Trophoblast cell (in vitro differentiated cells and primary cell): ENCODE measurements around the gene RNF144B.
"Not testable (repeated sequence)": the region's sequence is repeated elsewhere in the genome, so short reads cannot be mapped to it uniquely, and the experiment has no call there.

Source experiments
- DNase-seq, 2 donors: peaks; one replicate each; pipeline ENCODE4 v3.0.0-alpha.2; 2016
- H2AFZ ChIP-seq: 2 replicates; pipeline ENCODE4 v1.6.1; 2013; ENCODE audit warnings: low read length, moderate library complexity, mild to moderate bottlenecking; ENCODE audit not compliant: insufficient read depth, poor library complexity
- H2AK5ac ChIP-seq: 2 replicates; pipeline ENCODE4 v1.6.1; 2013; ENCODE audit warnings: mild to moderate bottlenecking, low read length
- H2BK120ac ChIP-seq: 2 replicates; pipeline ENCODE4 v1.6.1; 2013; ENCODE audit warnings: low read length, mild to moderate bottlenecking, moderate library complexity; ENCODE audit not compliant: insufficient read depth, poor library complexity
- H2BK12ac ChIP-seq: 2 replicates; pipeline ENCODE4 v1.6.1; 2013; ENCODE audit warnings: mild to moderate bottlenecking, low read length, moderate library complexity
- H2BK5ac ChIP-seq: 2 replicates; pipeline ENCODE4 v1.6.1; 2013; ENCODE audit warnings: low read length, low read depth, moderate library complexity, mild to moderate bottlenecking; ENCODE audit not compliant: poor library complexity
- H3K14ac ChIP-seq: 2 replicates; pipeline ENCODE4 v1.6.1; 2013; ENCODE audit warnings: mild to moderate bottlenecking, low read length
- H3K18ac ChIP-seq: 2 replicates; pipeline ENCODE4 v1.6.1; 2013; ENCODE audit warnings: mild to moderate bottlenecking, low read length
- H3K23ac ChIP-seq: 2 replicates; pipeline ENCODE4 v1.6.1; 2013; ENCODE audit warnings: low read length
- H3K27ac ChIP-seq: 2 replicates; pipeline ENCODE4 v1.5.1; 2013; ENCODE audit warnings: low read depth, mild to moderate bottlenecking, inconsistent platforms, low read length, moderate library complexity
- H3K27me3 ChIP-seq: 2 replicates; pipeline ENCODE4 v1.6.1; 2013; ENCODE audit warnings: inconsistent platforms, mild to moderate bottlenecking, low read length, moderate library complexity; ENCODE audit not compliant: insufficient read depth
- H3K36me3 ChIP-seq, 2 experiments: 1 replicate in 1 of 2; 2 replicates in 1 of 2; pipeline ENCODE4 v1.6.1; 2013; ENCODE audit warnings: low read length in 2 of 2, mild to moderate bottlenecking in 2 of 2, moderate library complexity in 1 of 2; ENCODE audit not compliant: insufficient read depth in 2 of 2, control insufficient read depth in 1 of 2
- H3K4ac ChIP-seq: 2 replicates; pipeline ENCODE4 v1.6.1; 2013; ENCODE audit warnings: low read depth, mild to moderate bottlenecking, low read length, moderate library complexity
- H3K4me1 ChIP-seq, 2 experiments: 1 replicate in 1 of 2; 2 replicates in 1 of 2; pipeline ENCODE4 v1.6.1; 2013; ENCODE audit warnings: low read length in 2 of 2, mild to moderate bottlenecking in 2 of 2, moderate library complexity in 1 of 2; ENCODE audit not compliant: insufficient read depth in 2 of 2, control insufficient read depth in 1 of 2
- H3K4me2 ChIP-seq: 2 replicates; pipeline ENCODE4 v1.6.1; 2013; ENCODE audit warnings: inconsistent platforms, mild to moderate bottlenecking, low read length, moderate library complexity
- H3K4me3 ChIP-seq: 2 replicates; pipeline ENCODE4 v1.5.1; 2013; ENCODE audit warnings: mild to moderate bottlenecking, low read depth, low read length, inconsistent platforms
- H3K79me1 ChIP-seq: one replicate; pipeline ENCODE4 v1.6.1; 2013; ENCODE audit warnings: low read length
- H3K79me2 ChIP-seq: 2 replicates; pipeline ENCODE4 v1.6.1; 2013; ENCODE audit warnings: low read length, mild to moderate bottlenecking; ENCODE audit not compliant: control insufficient read depth, insufficient read depth, poor library complexity
- H3K9ac ChIP-seq: 2 replicates; pipeline ENCODE4 v1.6.1; 2013; ENCODE audit warnings: mild to moderate bottlenecking, low read length
- H3K9me3 ChIP-seq: 2 replicates; pipeline ENCODE4 v1.6.1; 2013; ENCODE audit warnings: low read depth, mild to moderate bottlenecking, control low read depth, inconsistent platforms, low read length; ENCODE audit not compliant: insufficient read depth
- H4K12ac ChIP-seq: 2 replicates; pipeline ENCODE4 v1.6.1; 2013; ENCODE audit warnings: low read depth, mild to moderate bottlenecking, low read length, moderate library complexity
- H4K8ac ChIP-seq: 2 replicates; pipeline ENCODE4 v1.6.1; 2013; ENCODE audit warnings: low read depth, mild to moderate bottlenecking, low read length, moderate library complexity
- H4K91ac ChIP-seq: one replicate; pipeline ENCODE4 v1.6.1; 2013; ENCODE audit warnings: low read depth, mild to moderate bottlenecking, low read length, moderate library complexity
- WGBS: extraction: QIAGEN DNeasy Blood & Tissue Kit; methylation state at CpG from one replicate; pipeline ENCODE4 v1.1.7; 2013; ENCODE audit warnings: missing lambda C conversion rate; ENCODE audit not compliant: insufficient read length, insufficient coverage; ENCODE audit errors: extremely low coverage; 5-methylcytosine and 5-hydroxymethylcytosine counted together

The RNF144B gene

DNA sequence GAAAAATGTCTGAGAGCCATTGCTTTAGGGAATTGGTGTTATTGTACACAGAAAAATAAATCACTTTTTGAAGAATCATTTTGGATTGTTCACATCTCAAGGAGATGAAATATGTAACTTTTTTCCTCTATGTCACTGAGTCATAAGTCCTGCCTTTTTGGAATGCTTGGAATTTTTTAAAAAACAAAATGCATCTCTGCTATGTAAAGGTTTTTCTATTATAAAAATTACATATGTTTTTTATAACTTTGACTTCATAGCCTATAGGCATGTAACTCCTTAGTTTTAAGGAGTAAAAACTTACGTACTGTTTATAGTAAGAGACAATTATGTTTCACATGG lies 8.7 kb downstream of the RNF144B start:
- Histone ChIP-seq H3K14ac (no peak overlapping the region), H3K4me1 (peaks cover 0 to 2% of the 10 kb centered on the region in 2 experiments), H3K4me3 (no peak overlapping the region), H3K4ac (no peak overlapping the region), H3K18ac (no peak overlapping the region), H4K12ac (no peak overlapping the region), H3K9me3 (no peaks in the 10 kb centered on the region), H2AFZ (no peak overlapping the region), H2BK12ac (no peak overlapping the region), H3K27me3 (no peaks in the 10 kb centered on the region), H4K8ac (no peak overlapping the region), H3K79me1 (no peaks in the 10 kb centered on the region), H3K79me2 (no peaks in the 10 kb centered on the region), H2AK5ac (no peak overlapping the region), H3K23ac (no peak overlapping the region), H3K36me3 (no peaks in the 10 kb centered on the region), H3K27ac (no peak overlapping the region), H2BK5ac (no peak overlapping the region), H3K9ac (no peak overlapping the region), H2BK120ac (no peak overlapping the region), H3K4me2 (no peak overlapping the region), H4K91ac (no peak overlapping the region)
- WGBS, result no CpG with 5 or more reads among the region's 1 CpG
- peak in 1 of 2 donors; percentile 58 for DNase-seq

DNA sequence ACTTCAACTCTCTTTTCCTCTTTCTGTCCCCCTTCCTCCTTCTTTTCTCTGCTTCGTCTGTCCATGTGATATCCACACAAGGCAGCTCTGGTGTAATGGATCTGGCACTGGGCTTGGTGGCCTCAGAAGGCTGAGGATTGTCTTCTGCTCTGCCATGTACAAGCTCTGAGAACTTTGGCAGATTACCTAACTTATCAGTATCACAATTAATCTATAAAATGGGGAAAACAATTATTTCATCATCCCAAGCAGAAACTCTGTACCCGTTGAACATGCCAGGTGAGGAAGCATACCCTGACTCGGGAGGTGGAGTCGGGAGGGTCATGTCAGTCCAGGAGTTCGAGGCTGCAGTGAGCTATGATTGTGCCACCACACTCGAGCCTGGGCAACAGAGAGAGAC lies 10.6 kb downstream of the RNF144B start:
- Histone ChIP-seq H4K12ac (no peak overlapping the region), H3K27ac (no peak overlapping the region), H3K4me2 (no peak overlapping the region), H2BK12ac (no peak overlapping the region), H3K4me3 (no peak overlapping the region), H3K4me1 (peaks cover 0 to 2% of the 10 kb centered on the region in 2 experiments), H3K79me1 (no peaks in the 10 kb centered on the region), H4K8ac (no peak overlapping the region), H3K9me3 (no peaks in the 10 kb centered on the region), H2BK120ac (no peak overlapping the region), H3K9ac (no peak overlapping the region), H2BK5ac (no peak overlapping the region), H3K27me3 (no peaks in the 10 kb centered on the region), H2AFZ (no peak overlapping the region), H4K91ac (no peak overlapping the region), H3K23ac (peak overlapping the region; percentile 8), H3K14ac (no peak overlapping the region), H3K36me3 (no peaks in the 10 kb centered on the region), H2AK5ac (no peak overlapping the region), H3K18ac (no peak overlapping the region), H3K79me2 (no peaks in the 10 kb centered on the region), H3K4ac (no peak overlapping the region)
- DNase-seq, result no peak
- no CpG with 5 or more reads among the region's 6 CpGs for WGBS

DNA sequence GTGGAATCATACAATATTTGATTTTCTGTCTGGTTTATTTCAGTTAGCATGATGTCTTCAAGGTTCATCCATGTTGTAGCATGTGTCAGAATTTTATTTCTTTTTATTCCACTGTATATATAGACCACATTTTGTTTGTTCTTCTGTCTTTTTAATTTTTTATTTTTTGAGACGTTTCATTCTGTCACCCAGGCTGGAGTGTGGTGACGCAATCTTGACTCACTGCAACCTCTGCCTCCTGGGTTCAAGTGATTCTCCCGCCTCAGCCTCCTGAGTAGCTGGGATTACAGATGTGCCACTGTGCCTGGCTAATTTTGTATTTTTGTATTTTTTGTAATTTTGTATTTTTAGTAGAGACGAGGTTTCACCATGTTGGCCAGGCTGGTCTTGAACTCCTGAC lies 11.1 kb downstream of the RNF144B start:
- H3K79me2 ChIP-seq, H3K9ac ChIP-seq, H4K8ac ChIP-seq, H2AK5ac ChIP-seq, H2BK12ac ChIP-seq, H4K12ac ChIP-seq, H3K4me2 ChIP-seq, H3K36me3 ChIP-seq, H3K79me1 ChIP-seq, H3K23ac ChIP-seq, H2AFZ ChIP-seq, DNase-seq, H3K27ac ChIP-seq, H3K14ac ChIP-seq, H2BK120ac ChIP-seq, H3K27me3 ChIP-seq, H2BK5ac ChIP-seq, H3K4me1 ChIP-seq, H3K4ac ChIP-seq, H3K9me3 ChIP-seq, H3K18ac ChIP-seq, H3K4me3 ChIP-seq, H4K91ac ChIP-seq: not testable (repeated sequence)
- no CpG with 5 or more reads among the region's 4 CpGs for WGBS

DNA sequence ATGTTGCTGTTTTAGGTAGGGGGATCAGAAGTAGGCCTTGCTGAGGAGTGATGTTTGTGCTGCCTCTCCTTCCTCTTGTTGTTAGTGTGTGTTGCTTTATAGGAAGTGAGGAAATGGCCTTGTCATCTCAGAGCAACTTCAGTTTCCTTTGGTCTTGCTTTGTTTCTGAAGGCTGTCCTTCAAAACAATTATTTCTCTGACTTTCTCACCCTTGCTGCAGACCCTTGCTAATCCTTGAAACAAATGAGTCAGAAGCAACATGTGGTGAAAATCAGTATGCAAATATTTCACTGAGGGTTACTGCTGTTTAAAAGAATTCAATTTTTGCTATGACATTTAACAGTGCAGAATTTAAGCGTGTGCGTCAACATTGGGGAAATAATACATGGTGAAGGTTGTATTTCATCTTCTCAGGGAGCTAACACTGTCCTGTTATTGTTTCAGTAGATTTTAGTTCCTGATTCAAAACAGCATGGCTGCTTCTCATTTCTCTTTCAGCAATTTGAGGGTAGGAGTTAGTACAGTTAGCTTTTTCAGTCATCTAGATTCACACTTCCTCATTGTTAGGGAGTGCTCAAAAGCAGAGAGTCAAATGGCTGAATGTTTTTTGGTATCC lies 13.8 kb downstream of the RNF144B start:
- no peak overlapping the region for H3K18ac ChIP-seq
- H4K91ac ChIP-seq, result no peak overlapping the region
- no peak overlapping the region for H3K27ac ChIP-seq
- WGBS, result no CpG with 5 or more reads among the region's 2 CpGs
- no peak for DNase-seq
- H2AK5ac ChIP-seq, result no peak overlapping the region
- no peaks in the 10 kb centered on the region for H3K4me1 ChIP-seq
- no peak overlapping the region for H2AFZ ChIP-seq
- H3K9me3 ChIP-seq, result no peaks in the 10 kb centered on the region
- H3K14ac ChIP-seq, result no peak overlapping the region
- H3K23ac ChIP-seq, result no peak overlapping the region
- no peak overlapping the region for H2BK5ac ChIP-seq
- no peak overlapping the region for H3K4me3 ChIP-seq
- H2BK12ac ChIP-seq, result no peak overlapping the region
- no peaks in the 10 kb centered on the region for H3K27me3 ChIP-seq
- H3K79me2 ChIP-seq, result no peaks in the 10 kb centered on the region
- H3K4me2 ChIP-seq, result no peak overlapping the region
- no peaks in the 10 kb centered on the region for H3K79me1 ChIP-seq
- H3K4ac ChIP-seq, result no peak overlapping the region
- no peak overlapping the region for H3K9ac ChIP-seq
- H3K36me3 ChIP-seq, result no peaks in the 10 kb centered on the region
- no peak overlapping the region for H4K12ac ChIP-seq
- H4K8ac ChIP-seq, result no peak overlapping the region
- H2BK120ac ChIP-seq, result no peak overlapping the region
